Endothelial cell of umbilical vein (primary cell): ENCODE data around the gene LAMC2.

ENCODE experiments used
- EZH2 ChIP-seq: IDR thresholded peaks from 2 replicates; pipeline ENCODE4 v1.6.1; 2012; ENCODE audit warnings: borderline replicate concordance, low read depth, mild to moderate bottlenecking, moderate library complexity, low read length, inconsistent platforms; ENCODE audit not compliant: severe bottlenecking
- FOS ChIP-seq: IDR thresholded peaks from 2 replicates; pipeline ENCODE4 v1.6.1; 2011; ENCODE audit warnings: mild to moderate bottlenecking, low read length, moderate library complexity, borderline replicate concordance; ENCODE audit not compliant: insufficient read depth
- GATA2 ChIP-seq: IDR thresholded peaks from 2 replicates; pipeline ENCODE4 v1.7.0; 2011; ENCODE audit warnings: low read depth, mild to moderate bottlenecking, moderate library complexity, mixed read lengths, low read length; ENCODE audit not compliant: insufficient read length, insufficient read depth
- MYC ChIP-seq: IDR thresholded peaks from one replicate; pipeline ENCODE4 v1.6.1; 2011; ENCODE audit warnings: mild to moderate bottlenecking, low read depth, low read length
- POLR2A ChIP-seq: IDR thresholded peaks from 2 replicates; pipeline ENCODE4 v1.6.1; 2012; ENCODE audit warnings: low read depth, mild to moderate bottlenecking, control low read depth, low read length
- POLR2AphosphoS5 ChIP-seq: IDR thresholded peaks from 2 replicates; pipeline ENCODE4 v1.6.1; 2012; ENCODE audit warnings: low read depth, mild to moderate bottlenecking, control low read depth, low read length, moderate library complexity; ENCODE audit not compliant: insufficient read depth
- TF ChIP-seq, protein P1 (sequence below), 2 donors: IDR thresholded peaks; 1 replicate in 1 of 2; 2 replicates in 1 of 2; pipeline ENCODE4 v1.5.1; 2011; ENCODE audit warnings: low read length in 2 of 2, mild to moderate bottlenecking in 2 of 2, moderate library complexity in 2 of 2, control low read depth in 1 of 2, inconsistent platforms in 1 of 2, low read depth in 1 of 2; ENCODE audit not compliant: insufficient read depth in 1 of 2; ENCODE audit errors: extremely low read depth in 1 of 2
- TF ChIP-seq, protein P2 (sequence below): IDR thresholded peaks from 2 replicates; pipeline ENCODE4 v1.6.1; 2011; ENCODE audit not compliant: insufficient read depth, insufficient read length

DNA sequence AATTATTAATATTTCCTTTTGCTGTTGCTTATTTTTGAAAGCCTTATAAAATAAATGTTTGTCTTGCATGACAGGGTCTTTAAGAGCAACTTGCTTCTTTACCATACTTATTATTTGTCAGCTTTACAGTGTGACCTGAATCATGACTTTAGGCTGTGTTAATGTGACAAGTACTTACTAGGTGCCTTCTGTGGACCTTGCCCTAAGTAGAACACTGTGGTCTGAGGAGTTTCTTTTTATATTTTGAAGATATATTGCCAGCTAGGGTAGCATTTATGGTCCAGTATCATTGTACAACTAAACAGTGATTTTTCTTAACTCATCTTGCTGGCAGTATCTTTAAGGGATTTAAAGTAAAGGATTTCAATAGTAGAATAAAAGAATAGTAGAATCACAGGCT is 45.4 kb upstream of the LAMC2 start:
- TF ChIP-seq, protein P1, sequence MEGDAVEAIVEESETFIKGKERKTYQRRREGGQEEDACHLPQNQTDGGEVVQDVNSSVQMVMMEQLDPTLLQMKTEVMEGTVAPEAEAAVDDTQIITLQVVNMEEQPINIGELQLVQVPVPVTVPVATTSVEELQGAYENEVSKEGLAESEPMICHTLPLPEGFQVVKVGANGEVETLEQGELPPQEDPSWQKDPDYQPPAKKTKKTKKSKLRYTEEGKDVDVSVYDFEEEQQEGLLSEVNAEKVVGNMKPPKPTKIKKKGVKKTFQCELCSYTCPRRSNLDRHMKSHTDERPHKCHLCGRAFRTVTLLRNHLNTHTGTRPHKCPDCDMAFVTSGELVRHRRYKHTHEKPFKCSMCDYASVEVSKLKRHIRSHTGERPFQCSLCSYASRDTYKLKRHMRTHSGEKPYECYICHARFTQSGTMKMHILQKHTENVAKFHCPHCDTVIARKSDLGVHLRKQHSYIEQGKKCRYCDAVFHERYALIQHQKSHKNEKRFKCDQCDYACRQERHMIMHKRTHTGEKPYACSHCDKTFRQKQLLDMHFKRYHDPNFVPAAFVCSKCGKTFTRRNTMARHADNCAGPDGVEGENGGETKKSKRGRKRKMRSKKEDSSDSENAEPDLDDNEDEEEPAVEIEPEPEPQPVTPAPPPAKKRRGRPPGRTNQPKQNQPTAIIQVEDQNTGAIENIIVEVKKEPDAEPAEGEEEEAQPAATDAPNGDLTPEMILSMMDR (IDR thresholded peaks at IDR 0.05; ENCODE audit: extremely low read depth in 1 of 2, insufficient read depth in 1 of 2, low read depth in 1 of 2, low read length in 2 of 2) = no peak
- TF ChIP-seq POLR2A = no peak
- TF ChIP-seq POLR2AphosphoS5 = no peak
- no peak for TF ChIP-seq EZH2
- no peak for TF ChIP-seq MYC
- TF ChIP-seq, protein P2, sequence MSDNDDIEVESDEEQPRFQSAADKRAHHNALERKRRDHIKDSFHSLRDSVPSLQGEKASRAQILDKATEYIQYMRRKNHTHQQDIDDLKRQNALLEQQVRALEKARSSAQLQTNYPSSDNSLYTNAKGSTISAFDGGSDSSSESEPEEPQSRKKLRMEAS = no peak
- TF ChIP-seq GATA2 = no peak
- no peak for TF ChIP-seq FOS
